Activated CD8-positive, alpha-beta T cell treated with anti-CD3 and anti-CD28 coated beads for 36 hours (primary cell): ENCODE data around the gene OOEP. TPM values are rescaled to one million over a fixed set of nuclear protein-coding genes. Genes with fewer than 3 reads are reported as not detected.

ENCODE experiments used
- ATAC-seq: fragments of 200-7000 bp; cut with Tn5 transposase; one replicate; pipeline ENCODE4 v1.10.0; 2021; ENCODE audit warnings: mild to moderate bottlenecking, moderate library complexity
- CTCF ChIA-PET: fragments of 350-600 bp; sonication (Branson Sonifier 250); formaldehyde crosslinking; loops from one replicate; lab custom pipeline; 2021; ENCODE audit warnings: antibody characterized with exemption; lab: Charles Lee
- POLR2A ChIA-PET: fragments of 350-600 bp; sonication (Branson Sonifier 250); formaldehyde crosslinking; loops from one replicate; lab custom pipeline; 2021; ENCODE audit warnings: antibody characterized with exemption; lab: Charles Lee
- DNase-seq: peaks from one replicate; pipeline ENCODE4 v3.0.0-alpha.2; 2020
- H3K27ac Mint-ChIP-seq: one replicate; pipeline ENCODE4 v1.8.0; 2021; ENCODE audit warnings: mild to moderate bottlenecking, mixed read lengths
- H3K27me3 Mint-ChIP-seq: one replicate; pipeline ENCODE4 v1.8.0; 2021; ENCODE audit warnings: mixed read lengths
- H3K36me3 Mint-ChIP-seq: one replicate; pipeline ENCODE4 v1.8.0; 2021; ENCODE audit warnings: low read depth, mixed read lengths
- H3K4me1 Mint-ChIP-seq: one replicate; pipeline ENCODE4 v1.8.0; 2021; ENCODE audit warnings: low read depth, mixed read lengths
- H3K4me3 Mint-ChIP-seq: one replicate; pipeline ENCODE4 v1.8.0; 2021; ENCODE audit warnings: mild to moderate bottlenecking, moderate library complexity, mixed read lengths
- H3K9me3 Mint-ChIP-seq: one replicate; pipeline ENCODE4 v1.8.0; 2021; ENCODE audit warnings: mixed read lengths
- CTCF ChIP-seq: fragments of 200-600 bp; IDR thresholded peaks from one replicate; pipeline ENCODE4 v1.8.0; 2022; ENCODE audit warnings: antibody characterized with exemption, mild to moderate bottlenecking
- intact Hi-C: fragments of 100-400 bp; cut with micrococcal nuclease; formaldehyde crosslinking; loops from one replicate; pipeline ENCODE4 v1.10.0; 2022
- total RNA-seq, 2 experiments: library from RNA; stranded (reverse); gene quantifications; one replicate each; pipeline ENCODE4 v1.2.3, GENCODE V29; 2021

Gene OOEP
- total RNA-seq, 2 experiments from 2014 or later: not detected

GRCh38 chr6:73348550-73349204 is 21.0 kb downstream of the OOEP start:
- H3K27ac Mint-ChIP-seq: no peak overlapping the region
- no peaks in the 10 kb centered on the region for H3K36me3 Mint-ChIP-seq
- H3K4me3 Mint-ChIP-seq: no peak overlapping the region
- CTCF ChIA-PET: no interaction called here
- peaks cover 29% of the 10 kb centered on the region for H3K27me3 Mint-ChIP-seq
- no peak for DNase-seq
- H3K9me3 Mint-ChIP-seq: no peaks in the 10 kb centered on the region
- H3K4me1 Mint-ChIP-seq: no peaks in the 10 kb centered on the region
- no peak for TF ChIP-seq CTCF
- no peak for ATAC-seq
- POLR2A ChIA-PET: no interaction called here
- intact Hi-C loops: no loop called here

- CTCF ChIA-PET: interaction anchor here (0.9 kb wide), 1 partner anchor 10 kb away, joined by 4 read pairs; no protein-coding TSS in a partner anchor
- no peak overlapping the region for H3K4me3 Mint-ChIP-seq
Observed at GRCh38 chr6:73343164-73343563, 26.5 kb downstream of the OOEP start.

GRCh38 chr6:73342174-73342573 is 27.5 kb downstream of the OOEP start:
- Mint-ChIP-seq H3K27ac (no peak overlapping the region), H3K4me1 (no peaks in the 10 kb centered on the region), H3K36me3 (no peaks in the 10 kb centered on the region), H3K4me3 (no peak overlapping the region), H3K9me3 (no peaks in the 10 kb centered on the region), H3K27me3 (peaks cover 5% of the 10 kb centered on the region)
- intact Hi-C loops: no loop called here
- ChIA-PET CTCF (no interaction called here), POLR2A (no interaction called here)
- no peak for ATAC-seq
- no peak for DNase-seq
- TF ChIP-seq CTCF: no peak

More at GRCh38 chr6:73343164-73343563, 26.5 kb downstream of the OOEP start:
- H3K27me3 Mint-ChIP-seq: peaks cover 11% of the 10 kb centered on the region
- DNase-seq (no peak), ATAC-seq (no peak)
- no peaks in the 10 kb centered on the region for H3K36me3 Mint-ChIP-seq
- H3K9me3 Mint-ChIP-seq: no peaks in the 10 kb centered on the region
- no peak for TF ChIP-seq CTCF
- no peaks in the 10 kb centered on the region for H3K4me1 Mint-ChIP-seq
- POLR2A ChIA-PET: no interaction called here
- intact Hi-C loops: no loop called here
- no peak overlapping the region for H3K27ac Mint-ChIP-seq

GRCh38 chr6:73341335-73341734 is 28.4 kb downstream of the OOEP start:
- ChIA-PET POLR2A (no interaction called here), CTCF (interaction anchor here (1.4 kb wide), 1 partner anchor 15 kb away, joined by 8 read pairs; no protein-coding TSS in a partner anchor)
- ATAC-seq (no peak), DNase-seq (no peak)
- Mint-ChIP-seq H3K4me3 (no peak overlapping the region), H3K4me1 (no peaks in the 10 kb centered on the region), H3K36me3 (no peaks in the 10 kb centered on the region), H3K27me3 (no peaks in the 10 kb centered on the region), H3K27ac (no peak overlapping the region), H3K9me3 (no peaks in the 10 kb centered on the region)
- intact Hi-C loops: no loop called here
- TF ChIP-seq CTCF: no peak

GRCh38 chr6:73340048-73340447 is 29.6 kb downstream of the OOEP start:
- Mint-ChIP-seq H3K36me3 (no peaks in the 10 kb centered on the region), H3K27me3 (no peaks in the 10 kb centered on the region), H3K9me3 (no peaks in the 10 kb centered on the region), H3K4me1 (no peaks in the 10 kb centered on the region), H3K4me3 (no peak overlapping the region), H3K27ac (no peak overlapping the region)
- ATAC-seq (no peak), DNase-seq (no peak)
- CTCF ChIA-PET: interaction anchor here (1.4 to 2.2 kb wide), 2 partner anchors 13 to 14 kb away, joined by 8 read pairs; no protein-coding TSS in a partner anchor
- TF ChIP-seq CTCF: no peak
- intact Hi-C loops: no loop called here
- POLR2A ChIA-PET: no interaction called here
